HepG2 (cell line): ENCODE measurements around the gene ZNF625. TPM values are rescaled to one million over a fixed set of nuclear protein-coding genes. Genes with fewer than 3 reads are reported as not detected.
A peak's percentile ranks its signal among the peaks of the same experiment; 100 is the strongest.

Source experiments
- ATAC-seq: fragments of 200-7000 bp; cut with Tn5 transposase; 3 replicates; pipeline ENCODE4 v1.9.1; 2020; ENCODE audit warnings: mild to moderate bottlenecking, moderate library complexity
- BruUV-seq: library from RNA; stranded (reverse); fragments of 400-500 nt; replicated peaks from 2 replicates; lab custom pipeline; 2021; lab: Mats Ljungman, UMichigan
- CTCF ChIA-PET: fragments of 300-600 bp; formaldehyde crosslinking; extraction: SDS; loops from one replicate; lab custom pipeline; 2021; ENCODE audit warnings: low total read pairs, inconsistent platforms, low intra/inter-chr PET ratio; lab: Yijun Ruan, JAX
- POLR2A ChIA-PET: fragments of 350-600 bp; sonication (Branson Sonifier 250); formaldehyde crosslinking; loops from one replicate; lab custom pipeline; 2020; ENCODE audit warnings: antibody characterized with exemption, inconsistent platforms; lab: Yijun Ruan, JAX
- DNase-seq: peaks from one replicate; pipeline ENCODE4 v3.0.0-alpha.2; 2015; ENCODE audit warnings: low spot score
- FAIRE-seq: peaks from 3 replicates; lab custom pipeline; 2011; peaks lifted over from hg19 to GRCh38; lab: Jason Lieb, UNC
- H2AFZ ChIP-seq: one replicate; pipeline ENCODE4 v1.6.1; 2011; ENCODE audit warnings: low read length, inconsistent platforms
- H3K27ac ChIP-seq: fragments of 300-600 bp; 3 replicates; pipeline ENCODE4 v1.8.0; 2011; ENCODE audit warnings: mixed run types, mild to moderate bottlenecking, mixed read lengths, low read length, inconsistent platforms; ENCODE audit not compliant: insufficient read depth; ENCODE audit errors: extremely low read length
- H3K27me3 ChIP-seq, 2 experiments: fragments of 200-600 bp in 1 of 2; 2 replicates in 1 of 2; 3 replicates in 1 of 2; pipeline versions ENCODE4 v1.6.0 to v1.8.0; 2011; ENCODE audit warnings: low read length in 2 of 2, mild to moderate bottlenecking in 2 of 2, moderate library complexity in 2 of 2, inconsistent platforms in 1 of 2; ENCODE audit not compliant: insufficient read depth in 2 of 2, control insufficient read depth in 1 of 2
- H3K36me3 ChIP-seq, 2 experiments: fragments of 200-600 bp in 1 of 2; replicated peaks in 1 of 2; 2 replicates in 1 of 2; 3 replicates in 1 of 2; pipeline versions ENCODE4 v1.5.1 to v1.8.0; 2011; ENCODE audit warnings: low read length in 2 of 2, inconsistent platforms in 1 of 2; ENCODE audit not compliant: insufficient read depth in 2 of 2, control insufficient read depth in 1 of 2
- H3K4me1 ChIP-seq: 2 replicates; pipeline ENCODE4 v1.5.1; 2012; ENCODE audit warnings: low read length, inconsistent platforms; ENCODE audit not compliant: insufficient read depth
- H3K4me2 ChIP-seq: 2 replicates; pipeline ENCODE4 v1.6.0; 2011; ENCODE audit warnings: low read depth, low read length, inconsistent platforms
- H3K4me3 ChIP-seq, 3 experiments: fragments of 200-600 bp in 1 of 3; sonication (generic), shearing (Covaris generic) in 1 of 3; replicated peaks in 1 of 3; 2 replicates each; pipeline ENCODE4 v1.5.1; 2011 to 2016; ENCODE audit warnings: low read length in 3 of 3, inconsistent platforms in 2 of 3, low read depth in 2 of 3, mild to moderate bottlenecking in 2 of 3, control low read depth in 1 of 3, mixed read lengths in 1 of 3; ENCODE audit not compliant: insufficient read depth in 1 of 3
- H3K79me2 ChIP-seq: one replicate; pipeline ENCODE4 v1.6.1; 2011; ENCODE audit warnings: low read length, inconsistent platforms; ENCODE audit not compliant: insufficient read depth
- H3K9ac ChIP-seq: 2 replicates; pipeline ENCODE4 v1.6.0; 2011; ENCODE audit warnings: mild to moderate bottlenecking, low read depth, low read length, inconsistent platforms; ENCODE audit not compliant: insufficient read depth
- H3K9me3 ChIP-seq: 2 replicates; pipeline ENCODE4 v1.5.1; 2012; ENCODE audit warnings: mild to moderate bottlenecking, low read length
- H4K20me1 ChIP-seq: 2 replicates; pipeline ENCODE4 v1.6.0; 2011; ENCODE audit warnings: inconsistent platforms, mild to moderate bottlenecking, low read length, moderate library complexity; ENCODE audit not compliant: insufficient read depth
- FOXA3 ChIP-seq: IDR thresholded peaks from 2 replicates; pipeline ENCODE4 v1.6.1; 2016; ENCODE audit warnings: missing genetic modification reagents, missing compliant biosample characterization
- SIN3A ChIP-seq: IDR thresholded peaks from 2 replicates; pipeline ENCODE4 v1.6.1; 2011; ENCODE audit warnings: low read depth, mild to moderate bottlenecking, control low read depth, low read length, borderline replicate concordance
- TCF7 ChIP-seq: sonication (generic); IDR thresholded peaks from 2 replicates; pipeline ENCODE4 v1.6.1; 2016; ENCODE audit warnings: antibody characterized with exemption, low read depth
- TEAD3 ChIP-seq: optimal IDR thresholded peaks from 2 replicates; pipeline ENCODE3; 2016; ENCODE audit warnings: borderline replicate concordance
- ZNF609 ChIP-seq: sonication (generic); formaldehyde crosslinking; IDR thresholded peaks from 2 replicates; pipeline ENCODE4 v1.4.0; 2020; ENCODE audit warnings: mild to moderate bottlenecking, missing genetic modification reagents, borderline replicate concordance
- ZNF709 ChIP-seq: sonication (generic); formaldehyde crosslinking; IDR thresholded peaks from 2 replicates; pipeline ENCODE4 v1.5.0; 2020; ENCODE audit warnings: mild to moderate bottlenecking, missing genetic modification reagents
- WGBS: methylation state at CpG from one replicate; pipeline ENCODE4 v1.1.6; 2017; ENCODE audit warnings: low lambda C conversion rate; 5-methylcytosine and 5-hydroxymethylcytosine counted together
- in situ Hi-C: cut with HindIII; loops from 2 replicates; pipeline ENCODE4 v1.10.0; 2017; ENCODE audit warnings: low pct_unique_long_range_greater_than_20kb; ENCODE audit not compliant: extremely low pct_ligation_motif_present
- intact Hi-C: fragments of 100-400 bp; cut with micrococcal nuclease; formaldehyde crosslinking; loops from one replicate; pipeline ENCODE4 v1.10.0; 2022; ENCODE audit not compliant: unreplicated experiment
- polyA plus RNA-seq, 8 experiments: library from polyadenylated mRNA; depleted of rRNA in 3 of 8; stranded (reverse) in 7 of 8; unstranded in 1 of 8; fragments of >200 nt; fragmentation: Illumina TruSeq in 4 of 8; extraction: Trizol in 4 of 8; gene quantifications; 2 replicates each; pipeline versions ENCODE4 v1.2.1 to v1.2.3, GENCODE V29; 2011 to 2016; ENCODE audit warnings: low read depth in 4 of 8, missing spikeins in 1 of 8, mixed read lengths in 1 of 8; ENCODE audit not compliant: insufficient read depth in 1 of 8
- total RNA-seq, 5 experiments: library from RNA; depleted of rRNA; stranded (reverse); fragments of >200 nt; fragmentation: Illumina TruSeq; extraction: Trizol; gene quantifications; 2 replicates each; pipeline ENCODE4 v1.2.3, GENCODE V29; 2016; ENCODE audit warnings: low read depth in 1 of 5

ZNF625 gene
- total and polyA plus RNA-seq, 2 of the 13 experiments (the other 11 are each of a cell fraction or from before 2014, with no cell fraction given) = 1.7 to 12.2 TPM

GRCh38 chr19:12111943-12112637 is 44.4 kb downstream of the ZNF625 start (continued):
- TF ChIP-seq ZNF609 = no peak
- TF ChIP-seq FOXA3 (CRISPR knock-in tag) = peak; percentile 38; the same call in 1 of the 2 replicates
- peak; percentile 40 for TF ChIP-seq TCF7
- peak; percentile 92 for TF ChIP-seq TEAD3 (CRISPR knock-in tag)
- TF ChIP-seq, all 625 proteins: peak for 6

- no peak overlapping the region for H3K4me2 ChIP-seq
- FAIRE-seq = no peak
- POLR2A ChIA-PET = no interaction called here
- H3K27ac ChIP-seq = no peak overlapping the region
- peaks cover 0 to 4% of the 10 kb centered on the region in 2 experiments; a peak in 2 of 5 replicates for H3K36me3 ChIP-seq
- H4K20me1 ChIP-seq = no peaks in the 10 kb centered on the region
- CTCF ChIA-PET = no interaction called here
- WGBS = 37% methylated on average over 2 of the region's 2 CpGs
- H3K4me1 ChIP-seq = peaks cover 46% of the 10 kb centered on the region
- BruUV-seq = no TSS peak
- no peak overlapping the region for H3K9ac ChIP-seq
- in situ Hi-C loops = no loop called here
- TF ChIP-seq ZNF709 (CRISPR knock-in tag) (no peak), SIN3A (no peak)
- TF ChIP-seq, all 625 proteins: peak for 0
- H2AFZ ChIP-seq = no peak overlapping the region
- H3K79me2 ChIP-seq = no peaks in the 10 kb centered on the region
- DNase-seq (no peak), ATAC-seq (no peak)
- no peaks in the 10 kb centered on the region for H3K9me3 ChIP-seq
- H3K27me3 ChIP-seq = no peaks in the 10 kb centered on the region
- intact Hi-C loops = no loop called here
- H3K4me3 ChIP-seq = no peak overlapping the region
These were observed 45.4 kb downstream of the ZNF625 start for GRCh38 chr19:12111176-12111575.
